PC-3 (cell line): ENCODE data around the gene C3orf62. TPM values are rescaled to one million over a fixed set of nuclear protein-coding genes. Genes with fewer than 3 reads are reported as not detected.

ENCODE experiments used
- ATAC-seq: fragments of 200-7000 bp; cut with Tn5 transposase; 2 replicates; pipeline ENCODE4 v1.9.1; 2020; ENCODE audit warnings: mild to moderate bottlenecking, moderate library complexity
- BruUV-seq: library from RNA; stranded (reverse); fragments of 400-500 nt; replicated peaks from 2 replicates; lab custom pipeline; 2021; lab: Mats Ljungman, UMichigan
- CTCF ChIA-PET: fragments of 300-600 bp; sonication (Branson Sonifier 250); formaldehyde crosslinking; loops from one replicate; lab custom pipeline; 2022; ENCODE audit warnings: antibody characterized with exemption; lab: Charles Lee
- POLR2A ChIA-PET: fragments of 300-600 bp; sonication (Branson Sonifier 250); formaldehyde crosslinking; loops from one replicate; lab custom pipeline; 2022; ENCODE audit warnings: antibody characterized with exemption; ENCODE audit not compliant: unreplicated experiment; lab: Charles Lee
- DNase-seq: peaks from one replicate; pipeline ENCODE4 v3.0.0-alpha.2; 2015
- H2AFZ ChIP-seq: fragments of 300-600 bp; sonication (generic); 2 replicates; pipeline ENCODE4 v1.6.0; 2016; ENCODE audit warnings: antibody characterized with exemption, low read length
- H3F3A ChIP-seq: fragments of 300-600 bp; sonication (generic); one replicate; pipeline ENCODE4 v1.6.0; 2017; ENCODE audit warnings: antibody characterized with exemption, low read length, control low read depth, mild to moderate bottlenecking; ENCODE audit not compliant: unreplicated experiment
- H3K27ac ChIP-seq: fragments of 300-600 bp; sonication (generic); 2 replicates; pipeline ENCODE4 v1.5.1; 2016; ENCODE audit warnings: mild to moderate bottlenecking, low read length
- H3K27me3 ChIP-seq: fragments of 300-600 bp; sonication (generic); 2 replicates; pipeline ENCODE4 v1.6.1; 2016; ENCODE audit warnings: low read length, mixed read lengths
- H3K36me3 ChIP-seq: fragments of 300-600 bp; sonication (generic); 2 replicates; pipeline ENCODE4 v1.6.1; 2016; ENCODE audit warnings: low read depth, mixed run types, low read length, mixed read lengths
- H3K4me1 ChIP-seq: fragments of 300-600 bp; sonication (generic); 2 replicates; pipeline ENCODE4 v1.5.1; 2016; ENCODE audit warnings: low read length; ENCODE audit not compliant: insufficient read depth
- H3K4me2 ChIP-seq: fragments of 300-600 bp; sonication (generic); 2 replicates; pipeline ENCODE4 v1.6.0; 2016; ENCODE audit warnings: low read length
- H3K4me3 ChIP-seq: fragments of 300-600 bp; sonication (generic); 2 replicates; pipeline ENCODE4 v1.5.1; 2016; ENCODE audit warnings: mild to moderate bottlenecking, low read length, mixed read lengths
- H3K79me2 ChIP-seq: fragments of 300-600 bp; sonication (generic); 2 replicates; pipeline ENCODE4 v1.6.1; 2017; ENCODE audit warnings: low read length, mixed read lengths
- H3K9ac ChIP-seq: fragments of 300-600 bp; sonication (generic); 2 replicates; pipeline ENCODE4 v1.6.0; 2016; ENCODE audit warnings: mild to moderate bottlenecking, low read length
- H3K9me2 ChIP-seq: fragments of 300-600 bp; sonication (generic); replicated peaks from 2 replicates; pipeline ENCODE4 v1.6.1; 2016; ENCODE audit warnings: mixed run types, low read length, mixed read lengths
- H3K9me3 ChIP-seq: fragments of 300-600 bp; sonication (generic); 2 replicates; pipeline ENCODE4 v1.6.1; 2016; ENCODE audit warnings: low read length, mixed read lengths
- H4K20me1 ChIP-seq: fragments of 300-600 bp; sonication (generic); 2 replicates; pipeline ENCODE4 v1.6.1; 2016; ENCODE audit warnings: low read length, mixed read lengths
- EZH2 ChIP-seq: fragments of 300-600 bp; sonication (generic); IDR thresholded peaks from one replicate; pipeline ENCODE4 v1.6.1; 2017; ENCODE audit warnings: antibody characterized with exemption, mild to moderate bottlenecking, low read length; ENCODE audit not compliant: unreplicated experiment
- EZH2phosphoT487 ChIP-seq: fragments of 300-600 bp; sonication (generic); IDR thresholded peaks from 2 replicates; pipeline ENCODE4 v1.6.1; 2018; ENCODE audit warnings: mild to moderate bottlenecking, antibody characterized with exemption, low read length, borderline replicate concordance
- intact Hi-C: fragments of 100-400 bp; cut with micrococcal nuclease; formaldehyde crosslinking; loops from 2 replicates; pipeline ENCODE4 v1.9.0; 2023
- total RNA-seq: library from RNA; depleted of rRNA; stranded (reverse); fragments of >200 nt; gene quantifications from 2 replicates; pipeline ENCODE4 v1.2.3, GENCODE V29; 2014
- TF ChIP-seq, protein P1 (sequence below): fragments of 300-600 bp; sonication (generic); conservative IDR thresholded peaks from 2 replicates; pipeline ENCODE4 v1.5.1; 2017; ENCODE audit warnings: antibody characterized with exemption, low read depth, mild to moderate bottlenecking, low read length

Gene C3orf62
- total RNA-seq, 1 experiment from 2014 or later = 3.9 TPM

DNA sequence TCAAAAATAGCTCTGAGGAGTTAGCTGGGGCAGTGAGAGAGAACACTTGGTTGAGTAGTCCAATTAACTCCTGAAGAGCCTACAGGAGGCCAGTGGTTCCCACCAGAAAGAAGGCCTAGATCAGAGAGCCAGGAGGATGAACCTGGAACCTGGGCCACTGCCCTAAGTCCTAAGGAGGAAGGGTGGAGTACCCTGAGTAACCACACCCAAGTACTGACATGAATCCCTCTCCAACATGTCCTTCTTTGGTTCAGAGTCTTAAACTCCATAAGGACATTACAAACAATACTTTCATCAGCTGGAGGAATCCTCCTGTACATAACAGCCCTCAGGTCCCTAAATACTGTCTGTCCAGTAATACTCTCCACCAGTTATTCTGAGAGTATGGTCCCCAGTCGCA lies 25.6 kb upstream of the C3orf62 start:
- POLR2A ChIA-PET = no interaction called here
- peaks cover 56% of the 10 kb centered on the region for H3K36me3 ChIP-seq
- H3K9ac ChIP-seq = no peak overlapping the region
- TF ChIP-seq, protein P1, sequence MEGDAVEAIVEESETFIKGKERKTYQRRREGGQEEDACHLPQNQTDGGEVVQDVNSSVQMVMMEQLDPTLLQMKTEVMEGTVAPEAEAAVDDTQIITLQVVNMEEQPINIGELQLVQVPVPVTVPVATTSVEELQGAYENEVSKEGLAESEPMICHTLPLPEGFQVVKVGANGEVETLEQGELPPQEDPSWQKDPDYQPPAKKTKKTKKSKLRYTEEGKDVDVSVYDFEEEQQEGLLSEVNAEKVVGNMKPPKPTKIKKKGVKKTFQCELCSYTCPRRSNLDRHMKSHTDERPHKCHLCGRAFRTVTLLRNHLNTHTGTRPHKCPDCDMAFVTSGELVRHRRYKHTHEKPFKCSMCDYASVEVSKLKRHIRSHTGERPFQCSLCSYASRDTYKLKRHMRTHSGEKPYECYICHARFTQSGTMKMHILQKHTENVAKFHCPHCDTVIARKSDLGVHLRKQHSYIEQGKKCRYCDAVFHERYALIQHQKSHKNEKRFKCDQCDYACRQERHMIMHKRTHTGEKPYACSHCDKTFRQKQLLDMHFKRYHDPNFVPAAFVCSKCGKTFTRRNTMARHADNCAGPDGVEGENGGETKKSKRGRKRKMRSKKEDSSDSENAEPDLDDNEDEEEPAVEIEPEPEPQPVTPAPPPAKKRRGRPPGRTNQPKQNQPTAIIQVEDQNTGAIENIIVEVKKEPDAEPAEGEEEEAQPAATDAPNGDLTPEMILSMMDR = no peak
- TF ChIP-seq EZH2phosphoT487 (no peak), EZH2 (no peak)
- no peak overlapping the region for H2AFZ ChIP-seq
- no peak for ATAC-seq
- H3K9me2 ChIP-seq = no peaks in the 10 kb centered on the region
- CTCF ChIA-PET = no interaction called here
- intact Hi-C loops = no loop called here
- H3K27ac ChIP-seq = no peak overlapping the region
- no peak overlapping the region for H3K4me2 ChIP-seq
- H3F3A ChIP-seq = no peaks in the 10 kb centered on the region
- no peak for DNase-seq
- H3K4me1 ChIP-seq = 0 out of 2 replicates have a peak, but pooled peaks cover 3% of the 10 kb centered on the region
- no peaks in the 10 kb centered on the region for H4K20me1 ChIP-seq
- no peaks in the 10 kb centered on the region for H3K9me3 ChIP-seq
- no peaks in the 10 kb centered on the region for H3K79me2 ChIP-seq
- no peaks in the 10 kb centered on the region for H3K27me3 ChIP-seq
- H3K4me3 ChIP-seq = no peak overlapping the region
- no TSS peak for BruUV-seq

DNA sequence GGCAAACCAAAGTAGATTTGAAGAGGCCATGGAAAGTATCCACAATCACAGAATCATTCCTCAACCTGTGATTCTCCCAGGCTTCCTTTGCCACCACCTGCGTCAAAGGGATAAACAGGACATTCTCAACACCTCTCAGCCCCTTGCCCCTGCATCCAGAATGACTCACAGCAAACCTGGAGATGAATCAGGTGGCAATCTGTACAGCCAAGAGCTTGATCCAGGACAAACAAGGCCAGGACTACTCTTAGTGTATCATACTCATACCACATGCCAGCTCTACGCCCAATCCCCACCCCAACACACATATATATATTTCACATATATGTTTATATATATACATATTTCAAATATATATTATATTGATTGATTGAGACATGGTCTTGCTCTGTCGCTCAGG lies 23.6 kb upstream of the C3orf62 start:
- BruUV-seq = no TSS peak
- H3K27me3 ChIP-seq = no peaks in the 10 kb centered on the region
- POLR2A ChIA-PET = interaction anchor here (0.6 kb wide), 1 partner anchor 60 kb away, joined by 8 read pairs; no protein-coding TSS in a partner anchor
- no peaks in the 10 kb centered on the region for H3K9me2 ChIP-seq
- CTCF ChIA-PET = no interaction called here
- H3K4me1 ChIP-seq = 0 out of 2 replicates have a peak, but pooled peaks cover 3% of the 10 kb centered on the region
- no peaks in the 10 kb centered on the region for H3K9me3 ChIP-seq
- no peaks in the 10 kb centered on the region for H4K20me1 ChIP-seq
- H3K27ac ChIP-seq = no peak overlapping the region
- peak; percentile 26 for DNase-seq
- no peak overlapping the region for H2AFZ ChIP-seq
- no peaks in the 10 kb centered on the region for H3F3A ChIP-seq
- no peak overlapping the region for H3K9ac ChIP-seq
- peak; percentile 62 for ATAC-seq
- H3K79me2 ChIP-seq = no peaks in the 10 kb centered on the region
- H3K36me3 ChIP-seq = peaks cover 62% of the 10 kb centered on the region
- TF ChIP-seq, protein P1 = no peak
- no peak for TF ChIP-seq EZH2
- TF ChIP-seq EZH2phosphoT487 = no peak
- no peak overlapping the region for H3K4me3 ChIP-seq
- intact Hi-C loops = no loop called here
- no peak overlapping the region for H3K4me2 ChIP-seq

DNA sequence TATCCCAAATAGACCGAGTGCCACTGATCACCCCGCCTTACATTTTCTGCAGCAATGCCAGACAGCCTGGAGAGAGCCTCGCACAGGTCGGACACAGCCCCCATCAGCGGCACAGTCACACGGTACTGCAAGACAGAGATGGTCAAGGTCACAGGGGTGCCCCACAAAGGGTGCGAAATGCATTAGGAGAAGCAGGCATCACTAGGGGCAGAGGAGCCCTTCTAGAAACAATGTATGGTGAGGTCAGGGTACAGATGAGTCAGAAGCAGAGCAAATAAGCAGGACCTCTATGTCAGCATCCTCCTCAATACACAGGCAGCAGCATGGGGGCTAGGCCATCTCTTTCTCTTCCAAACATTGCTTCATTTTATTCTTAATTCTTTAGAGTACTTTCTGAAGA lies 21.5 kb upstream of the C3orf62 start:
- Histone ChIP-seq H3K9me2 (no peaks in the 10 kb centered on the region), H2AFZ (no peak overlapping the region), H3K27me3 (no peaks in the 10 kb centered on the region), H3K27ac (no peak overlapping the region), H3K4me3 (no peak overlapping the region), H3K9me3 (no peaks in the 10 kb centered on the region), H3K79me2 (no peaks in the 10 kb centered on the region), H3K9ac (no peak overlapping the region), H3K36me3 (peaks cover 73% of the 10 kb centered on the region), H3F3A (no peaks in the 10 kb centered on the region), H3K4me1 (0 out of 2 replicates have a peak, but pooled peaks cover 3% of the 10 kb centered on the region), H3K4me2 (no peak overlapping the region), H4K20me1 (no peaks in the 10 kb centered on the region)
- ChIA-PET POLR2A (no interaction called here), CTCF (no interaction called here)
- TF ChIP-seq EZH2phosphoT487 = no peak
- TF ChIP-seq, protein P1 = no peak
- peak; percentile 75 for ATAC-seq
- BruUV-seq = no TSS peak
- no peak for DNase-seq
- intact Hi-C loops = no loop called here
